Activated T-helper 17 cell treated with anti-CD3 and anti-CD28 coated beads, Interleukin-2, amount 50 U/mL, for 72 hours (primary cell): ENCODE data around the gene MRTO4. TPM values are rescaled to one million over a fixed set of nuclear protein-coding genes. Genes with fewer than 3 reads are reported as not detected.
"Not testable (repeated sequence)": the region's sequence is repeated elsewhere in the genome, so short reads cannot be mapped to it uniquely, and the experiment has no call there.

ENCODE experiments used
- ATAC-seq: fragments of 150-1000 bp; cut with Tn5 transposase; replicated peaks from 2 replicates; pipeline ENCODE4 v1.10.0; 2021; ENCODE audit warnings: mild to moderate bottlenecking, moderate library complexity
- H3K27ac Mint-ChIP-seq: one replicate; pipeline ENCODE4 v1.8.0; 2022; ENCODE audit warnings: mixed read lengths
- H3K27me3 Mint-ChIP-seq: one replicate; pipeline ENCODE4 v1.8.0; 2022; ENCODE audit warnings: mixed read lengths
- H3K36me3 Mint-ChIP-seq: one replicate; pipeline ENCODE4 v1.8.0; 2022; ENCODE audit warnings: low read depth, mild to moderate bottlenecking, mixed read lengths
- H3K4me1 Mint-ChIP-seq: one replicate; pipeline ENCODE4 v1.8.0; 2022; ENCODE audit warnings: mixed read lengths
- H3K4me3 Mint-ChIP-seq: one replicate; pipeline ENCODE4 v1.8.0; 2022; ENCODE audit warnings: mild to moderate bottlenecking, mixed read lengths
- H3K9me3 Mint-ChIP-seq: one replicate; pipeline ENCODE4 v1.8.0; 2022; ENCODE audit warnings: mixed read lengths
- total RNA-seq, 2 donors: library from RNA; stranded (reverse); gene quantifications; one replicate each; pipeline ENCODE4 v1.2.3, GENCODE V29; 2022

MRTO4 gene
- total RNA-seq, 2 donors from 2014 or later = 59.3 to 113 TPM

DNA sequence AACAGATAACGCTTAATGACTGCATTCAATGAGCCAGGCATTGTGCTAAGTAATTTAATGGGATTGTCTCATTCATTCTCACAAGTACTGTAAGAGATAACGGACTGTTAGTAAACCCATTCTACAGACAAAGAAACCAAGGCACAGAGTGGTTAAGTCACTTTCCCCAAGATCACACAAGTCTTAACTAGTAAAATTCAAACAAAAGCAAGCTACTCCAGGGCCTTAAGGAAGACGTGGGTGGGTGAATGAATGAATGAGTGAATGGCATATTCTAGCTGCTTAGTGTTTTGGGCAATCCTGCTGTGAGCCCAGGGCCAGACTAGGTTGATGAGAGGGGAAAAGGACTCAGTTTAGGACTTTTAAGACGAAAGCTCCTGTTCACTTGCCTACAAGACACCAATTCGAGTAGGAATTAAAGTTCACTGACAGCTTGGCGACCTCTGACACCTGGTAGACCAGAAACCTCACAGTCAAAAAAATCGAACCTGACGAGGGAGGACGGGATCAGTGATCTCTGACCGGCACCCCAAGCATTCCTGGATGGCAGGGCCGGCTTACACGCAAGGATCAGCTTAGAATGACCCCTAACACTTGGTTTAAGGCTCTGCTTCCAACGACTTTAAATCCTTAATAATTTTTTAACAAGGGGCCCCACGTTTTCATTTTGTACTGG lies 838 bp upstream of the MRTO4 start:
- H3K4me1 Mint-ChIP-seq = peaks cover 22% of the 10 kb centered on the region
- no peaks in the 10 kb centered on the region for H3K9me3 Mint-ChIP-seq
- H3K27ac Mint-ChIP-seq = peak overlapping the region; percentile 97
- peaks cover 72% of the 10 kb centered on the region for H3K36me3 Mint-ChIP-seq
- no peak for ATAC-seq
- H3K4me3 Mint-ChIP-seq = peak overlapping the region; percentile 96
- no peaks in the 10 kb centered on the region for H3K27me3 Mint-ChIP-seq

DNA sequence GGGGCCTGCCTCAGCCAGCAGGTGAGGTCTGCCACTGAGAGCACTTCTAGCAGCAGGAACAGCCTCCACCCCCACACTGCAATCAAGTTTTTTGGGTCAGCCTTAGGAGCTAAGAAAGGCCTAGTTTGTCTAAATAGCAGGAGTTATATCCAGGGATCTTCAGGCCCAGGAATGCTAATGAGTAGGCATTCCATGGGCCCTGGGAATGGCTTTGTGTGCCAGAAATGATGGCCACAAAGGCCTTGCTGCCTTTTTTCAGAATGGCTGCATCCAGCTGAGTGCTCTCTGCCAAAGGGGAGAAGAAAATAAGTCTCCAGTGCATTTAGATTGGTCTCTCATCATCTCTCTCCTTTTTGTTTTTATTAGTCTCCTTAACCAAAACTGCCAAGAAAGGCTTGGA lies 2.8 kb downstream of the MRTO4 start:
- Mint-ChIP-seq H3K9me3 (no peaks in the 10 kb centered on the region), H3K4me3 (peak overlapping the region; percentile 96), H3K27ac (peak overlapping the region; percentile 97), H3K27me3 (no peaks in the 10 kb centered on the region), H3K4me1 (peaks cover 38% of the 10 kb centered on the region), H3K36me3 (peaks cover 94% of the 10 kb centered on the region)
- no peak for ATAC-seq

DNA sequence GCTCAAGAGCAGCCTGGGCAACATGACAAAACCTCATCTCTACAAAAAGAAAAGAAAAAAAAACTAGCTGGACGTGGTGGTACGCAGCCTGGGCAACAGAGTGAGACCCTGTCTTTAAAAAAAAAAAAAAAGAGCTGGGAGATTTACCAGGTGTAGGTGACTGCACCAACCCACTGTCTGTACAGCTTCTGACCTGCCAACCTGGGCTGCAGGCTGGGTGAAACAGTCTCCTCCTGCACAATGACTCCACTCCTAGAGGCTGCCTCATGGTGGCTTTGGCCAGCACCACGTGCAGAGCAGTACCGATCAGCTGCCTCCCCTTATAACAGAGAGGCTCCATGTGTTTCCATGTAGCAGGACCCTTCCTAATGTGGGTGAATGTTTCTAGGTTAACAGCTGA lies 3.7 kb downstream of the MRTO4 start:
- Mint-ChIP-seq H3K9me3 (no peaks in the 10 kb centered on the region), H3K27ac (peak overlapping the region; percentile 97), H3K4me3 (peak overlapping the region; percentile 96), H3K4me1 (peaks cover 36% of the 10 kb centered on the region), H3K36me3 (peaks cover 99% of the 10 kb centered on the region), H3K27me3 (no peaks in the 10 kb centered on the region)
- ATAC-seq = no peak

DNA sequence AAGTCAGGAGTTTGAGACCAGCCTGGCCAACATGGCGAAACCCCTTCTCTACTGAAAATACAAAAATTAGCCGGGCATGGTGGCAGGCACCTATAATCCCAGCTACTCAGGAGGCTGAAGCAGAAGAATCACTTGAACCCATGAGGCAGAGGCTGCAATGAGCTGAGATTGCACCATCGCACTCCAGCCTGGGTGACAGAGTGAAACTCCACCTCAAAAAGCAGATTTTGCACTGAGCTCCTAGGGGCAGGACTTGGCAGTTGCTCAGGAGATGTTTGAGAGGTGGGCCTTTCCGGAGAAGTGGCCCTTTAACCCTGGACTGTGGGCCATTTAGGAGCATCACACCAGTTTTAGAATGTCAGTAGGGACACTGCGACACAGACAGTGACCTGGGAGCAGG lies 4.7 kb downstream of the MRTO4 start:
- H3K36me3 Mint-ChIP-seq = peaks cover 99% of the 10 kb centered on the region
- H3K27me3 Mint-ChIP-seq, H3K9me3 Mint-ChIP-seq, ATAC-seq: not testable (repeated sequence)
- peak overlapping the region; percentile 96 for H3K4me3 Mint-ChIP-seq
- peak overlapping the region; percentile 94 for H3K27ac Mint-ChIP-seq
- H3K4me1 Mint-ChIP-seq = peaks cover 30% of the 10 kb centered on the region

DNA sequence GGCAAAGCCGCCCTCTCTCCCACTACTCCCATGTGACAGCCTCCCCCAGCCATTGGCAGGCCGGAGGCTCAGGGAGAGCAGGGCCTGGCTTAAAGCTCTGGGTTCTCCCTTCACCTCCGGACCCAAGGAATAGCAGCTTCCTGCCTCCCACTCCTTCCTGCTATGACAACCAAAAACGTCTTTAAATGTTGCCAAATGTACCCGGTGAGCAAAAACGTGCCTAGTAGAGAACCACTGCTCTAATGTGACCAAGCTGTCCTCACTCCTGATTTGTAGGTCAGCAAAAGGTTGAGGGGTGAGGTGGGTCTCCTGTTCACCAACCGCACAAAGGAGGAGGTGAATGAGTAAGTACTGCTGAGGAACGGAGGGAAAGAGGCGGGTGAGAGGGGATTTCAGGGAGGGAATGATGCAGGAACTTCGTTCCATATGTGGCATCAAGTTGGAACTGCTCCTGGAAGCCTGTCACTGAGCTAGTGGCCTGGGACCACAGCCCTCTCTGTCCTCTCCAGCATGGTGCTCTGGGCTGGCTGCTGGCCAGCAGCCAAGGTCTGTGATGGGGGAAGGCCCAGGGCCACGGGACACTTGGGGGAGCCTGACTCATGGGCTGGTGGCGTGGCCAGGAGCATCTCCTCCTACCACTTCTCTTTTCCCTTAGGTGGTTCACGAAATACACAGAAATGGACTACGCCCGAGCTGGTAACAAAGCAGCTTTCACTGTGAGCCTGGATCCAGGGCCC lies 5.7 kb downstream of the MRTO4 start:
- H3K4me3 Mint-ChIP-seq = peak overlapping the region; percentile 96
- peak; percentile 89 for ATAC-seq
- no peaks in the 10 kb centered on the region for H3K9me3 Mint-ChIP-seq
- H3K27ac Mint-ChIP-seq = peak overlapping the region; percentile 94
- peaks cover 91% of the 10 kb centered on the region for H3K36me3 Mint-ChIP-seq
- peaks cover 30% of the 10 kb centered on the region for H3K4me1 Mint-ChIP-seq
- no peaks in the 10 kb centered on the region for H3K27me3 Mint-ChIP-seq

DNA sequence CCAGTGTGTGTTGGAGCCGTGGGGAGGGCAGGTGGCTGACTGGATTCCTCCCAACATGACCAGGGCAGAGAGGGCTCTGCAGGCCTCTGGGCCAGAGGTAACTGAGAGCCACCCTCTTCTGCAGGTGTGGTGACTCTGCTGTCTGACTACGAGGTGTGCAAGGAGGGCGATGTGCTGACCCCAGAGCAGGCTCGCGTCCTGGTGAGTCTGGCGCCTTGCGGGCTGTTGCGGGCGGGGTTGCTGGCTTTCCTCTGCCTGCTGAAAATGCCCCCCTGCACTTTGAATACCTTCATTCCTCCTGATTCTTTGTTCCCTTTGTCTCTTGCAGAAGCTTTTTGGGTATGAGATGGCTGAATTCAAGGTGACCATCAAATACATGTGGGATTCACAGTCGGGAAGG lies 6.7 kb downstream of the MRTO4 start:
- H3K4me1 Mint-ChIP-seq = peaks cover 24% of the 10 kb centered on the region
- peak overlapping the region; percentile 96 for H3K4me3 Mint-ChIP-seq
- peak overlapping the region; percentile 94 for H3K27ac Mint-ChIP-seq
- no peak for ATAC-seq
- H3K27me3 Mint-ChIP-seq = no peaks in the 10 kb centered on the region
- H3K9me3 Mint-ChIP-seq = no peaks in the 10 kb centered on the region
- H3K36me3 Mint-ChIP-seq = peaks cover 81% of the 10 kb centered on the region

DNA sequence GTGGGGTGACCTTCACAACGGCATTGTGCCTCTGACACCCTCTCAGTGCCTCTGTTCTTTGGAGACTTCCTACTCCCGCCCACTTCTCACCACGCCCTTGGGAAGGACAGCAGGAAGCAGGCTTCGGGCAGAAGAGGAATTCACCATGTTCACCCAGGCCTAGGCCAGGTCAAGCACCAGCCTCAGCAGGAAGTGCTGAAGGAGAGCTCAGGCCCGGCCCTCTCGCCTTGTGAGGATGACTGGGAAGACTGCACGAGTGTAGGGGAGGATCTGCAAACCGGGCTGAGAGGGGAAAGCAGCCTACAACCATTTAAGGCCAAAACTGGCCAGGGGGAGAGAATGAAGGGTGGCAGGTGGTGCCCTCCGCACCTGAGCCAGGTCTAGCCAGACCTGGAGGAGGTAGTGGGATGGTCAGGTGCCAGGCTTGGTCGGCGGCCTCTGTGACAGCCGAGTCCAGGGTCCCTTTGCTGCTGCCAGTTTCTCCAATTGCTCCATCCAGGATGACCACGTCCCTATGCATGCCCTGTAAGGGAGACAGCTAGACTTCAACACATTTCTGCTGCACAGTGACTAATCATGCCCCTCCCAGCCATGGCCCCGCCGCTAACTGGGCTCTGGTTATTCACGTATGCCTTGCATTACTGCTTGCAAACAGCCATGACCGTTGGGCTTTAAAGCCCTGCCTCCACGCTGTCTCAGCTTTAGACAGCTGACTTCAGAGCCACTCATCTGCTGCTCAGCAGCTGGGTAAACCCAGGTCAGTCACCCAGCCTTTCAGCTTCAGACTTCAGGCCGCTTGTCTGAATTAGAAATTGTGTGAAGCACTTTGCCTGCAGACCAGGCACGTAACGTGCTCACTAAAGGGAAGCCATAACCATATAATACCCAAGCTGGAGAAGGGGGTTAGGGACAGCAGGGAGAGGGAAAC lies 8.9 kb downstream of the MRTO4 start:
- Mint-ChIP-seq H3K4me1 (peaks cover 19% of the 10 kb centered on the region), H3K36me3 (peaks cover 60% of the 10 kb centered on the region), H3K27ac (peak overlapping the region; percentile 10), H3K9me3 (no peaks in the 10 kb centered on the region), H3K4me3 (no peak overlapping the region), H3K27me3 (no peaks in the 10 kb centered on the region)
- no peak for ATAC-seq

DNA sequence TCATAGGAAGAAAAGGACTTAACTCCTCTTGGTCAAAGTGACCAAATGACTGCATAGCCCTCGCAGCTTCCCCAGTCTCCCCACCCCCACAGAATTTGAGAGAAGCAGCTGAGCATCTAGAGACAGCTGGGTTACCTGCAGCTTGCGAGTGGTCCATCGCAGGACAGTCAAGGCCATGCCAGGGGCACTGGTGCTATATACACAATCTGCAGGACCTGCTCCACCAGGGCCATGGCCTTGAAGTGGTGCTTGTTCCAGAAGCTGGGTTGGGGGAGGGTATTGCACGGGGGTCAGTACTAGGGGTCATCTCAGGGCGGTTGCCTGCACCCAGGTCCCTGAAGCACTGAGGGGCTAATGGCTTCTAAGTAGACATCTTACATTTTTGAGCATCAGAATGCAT lies 10.4 kb downstream of the MRTO4 start:
- no peaks in the 10 kb centered on the region for H3K9me3 Mint-ChIP-seq
- no peak for ATAC-seq
- no peak overlapping the region for H3K4me3 Mint-ChIP-seq
- H3K27me3 Mint-ChIP-seq = no peaks in the 10 kb centered on the region
- H3K36me3 Mint-ChIP-seq = peaks cover 44% of the 10 kb centered on the region
- H3K4me1 Mint-ChIP-seq = peaks cover 7% of the 10 kb centered on the region
- no peak overlapping the region for H3K27ac Mint-ChIP-seq

DNA sequence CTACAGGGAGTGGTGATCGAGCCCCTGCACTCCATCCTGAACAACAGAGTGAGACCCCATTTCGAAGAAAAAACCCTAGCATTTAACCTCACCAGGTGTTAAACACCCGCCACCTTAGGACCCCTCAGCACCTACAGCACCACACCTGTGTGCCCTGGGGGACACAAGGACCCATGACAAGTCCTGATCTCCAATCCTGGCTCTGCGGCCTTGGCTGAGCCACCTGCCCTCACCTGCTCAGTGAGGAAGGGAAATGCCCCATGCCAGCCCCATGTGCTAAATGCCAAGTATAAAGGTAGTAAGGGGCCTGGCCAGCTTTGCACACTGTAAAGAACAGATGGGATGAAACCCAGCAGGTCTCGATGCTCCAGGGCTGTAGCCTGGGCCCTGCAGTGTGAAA lies 11.1 kb downstream of the MRTO4 start:
- Mint-ChIP-seq H3K27me3 (no peaks in the 10 kb centered on the region), H3K4me3 (no peak overlapping the region), H3K9me3 (no peaks in the 10 kb centered on the region)

DNA sequence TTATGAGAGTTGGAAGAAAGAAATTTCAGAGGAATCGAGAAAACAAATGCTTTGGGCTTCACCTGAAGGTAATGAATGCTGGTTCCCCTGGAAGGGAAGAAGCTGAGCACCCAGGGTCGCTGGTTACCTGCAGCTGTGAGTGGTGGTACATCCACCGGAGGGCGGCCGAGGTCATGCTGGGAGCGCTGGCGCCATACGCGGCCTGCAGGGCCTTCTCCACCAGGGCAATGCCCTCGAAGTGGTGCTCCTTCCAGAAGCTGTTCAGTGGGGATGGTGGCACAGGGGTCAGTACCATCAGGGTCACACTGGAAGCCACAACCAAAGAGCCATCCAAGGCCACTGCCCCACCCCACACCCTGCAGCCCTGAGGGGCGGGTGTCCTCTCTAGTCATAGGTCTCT lies 16.8 kb downstream of the MRTO4 start:
- no peaks in the 10 kb centered on the region for H3K4me1 Mint-ChIP-seq
- ATAC-seq = no peak
- H3K4me3 Mint-ChIP-seq = no peak overlapping the region
- H3K36me3 Mint-ChIP-seq = peaks cover 6% of the 10 kb centered on the region
- H3K27me3 Mint-ChIP-seq = peaks cover 10% of the 10 kb centered on the region
- H3K27ac Mint-ChIP-seq = no peak overlapping the region
- H3K9me3 Mint-ChIP-seq = no peaks in the 10 kb centered on the region

More for the DNA sequence above, 11.1 kb downstream of the MRTO4 start:
- Mint-ChIP-seq H3K4me1 (peaks cover under 1% of the 10 kb centered on the region), H3K36me3 (peaks cover 37% of the 10 kb centered on the region), H3K27ac (no peak overlapping the region)
- no peak for ATAC-seq

DNA sequence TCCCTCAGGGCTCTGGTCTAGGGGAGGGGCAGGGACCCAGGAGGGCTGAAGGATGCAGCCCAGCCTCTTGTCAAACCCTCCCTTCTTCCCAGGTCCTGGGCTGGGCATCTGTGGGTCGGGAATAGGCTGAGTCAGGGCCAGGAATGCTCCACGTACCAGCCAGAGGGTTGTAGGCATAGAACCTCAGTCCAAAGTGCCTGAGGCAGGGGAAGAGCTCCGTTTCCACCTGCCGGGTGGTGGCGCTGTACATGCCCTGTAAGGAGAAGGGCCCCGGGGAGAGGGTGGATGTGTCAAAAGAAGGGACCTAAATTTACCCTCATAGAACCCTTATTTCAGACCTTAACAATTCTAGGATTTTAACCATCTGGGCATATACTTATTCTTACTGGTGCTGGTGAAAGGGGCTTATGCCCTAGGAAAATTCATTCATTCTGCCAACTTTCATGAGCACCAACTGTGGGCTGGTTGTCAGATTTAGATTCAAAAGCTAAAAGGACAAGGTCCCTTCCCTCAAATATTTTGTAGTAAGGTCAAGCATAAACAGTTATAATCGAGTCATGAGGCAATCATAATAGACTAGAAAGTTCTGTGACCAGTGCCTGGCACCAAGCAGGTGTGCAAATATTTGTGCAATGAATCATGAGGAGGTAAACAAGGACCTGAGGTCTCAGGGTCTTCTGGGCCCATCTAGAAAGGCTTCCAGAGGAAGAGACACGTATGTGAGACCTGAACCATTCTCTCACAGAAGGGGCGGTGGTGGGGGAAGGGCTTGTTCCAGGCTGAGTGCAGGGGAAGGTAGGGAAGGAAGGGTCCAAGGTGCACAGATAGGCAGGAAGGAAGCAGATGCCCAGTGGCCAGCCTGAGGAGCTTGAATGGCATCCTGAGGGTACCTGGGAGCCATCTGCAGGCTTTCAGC lies 18.1 kb downstream of the MRTO4 start:
- ATAC-seq, H3K36me3 Mint-ChIP-seq, H3K4me3 Mint-ChIP-seq, H3K4me1 Mint-ChIP-seq, H3K9me3 Mint-ChIP-seq, H3K27ac Mint-ChIP-seq: not testable (repeated sequence)
- peaks cover 11% of the 10 kb centered on the region for H3K27me3 Mint-ChIP-seq

DNA sequence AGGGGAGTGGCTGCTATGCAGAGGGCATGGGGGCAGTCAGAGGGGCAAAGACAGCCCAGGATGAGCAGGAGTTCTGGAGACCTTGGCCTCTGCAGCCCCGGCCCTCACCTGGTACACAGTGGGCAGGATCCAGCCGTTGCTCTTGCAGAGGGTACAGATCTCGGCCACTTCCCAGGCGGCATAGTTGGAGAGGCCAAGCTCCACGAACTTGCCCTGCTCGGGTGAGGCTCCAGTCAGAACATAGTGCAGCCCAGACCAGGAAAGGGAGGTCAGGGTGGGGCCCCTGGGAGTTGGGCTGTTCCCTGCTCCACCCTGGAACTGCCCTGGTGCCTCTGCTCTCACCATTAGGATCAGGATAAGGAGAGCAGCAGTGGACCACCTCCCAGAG lies 18.7 kb downstream of the MRTO4 start:
- peaks cover 11% of the 10 kb centered on the region for H3K27me3 Mint-ChIP-seq
- H3K9me3 Mint-ChIP-seq, ATAC-seq, H3K36me3 Mint-ChIP-seq, H3K27ac Mint-ChIP-seq, H3K4me3 Mint-ChIP-seq, H3K4me1 Mint-ChIP-seq: not testable (repeated sequence)

DNA sequence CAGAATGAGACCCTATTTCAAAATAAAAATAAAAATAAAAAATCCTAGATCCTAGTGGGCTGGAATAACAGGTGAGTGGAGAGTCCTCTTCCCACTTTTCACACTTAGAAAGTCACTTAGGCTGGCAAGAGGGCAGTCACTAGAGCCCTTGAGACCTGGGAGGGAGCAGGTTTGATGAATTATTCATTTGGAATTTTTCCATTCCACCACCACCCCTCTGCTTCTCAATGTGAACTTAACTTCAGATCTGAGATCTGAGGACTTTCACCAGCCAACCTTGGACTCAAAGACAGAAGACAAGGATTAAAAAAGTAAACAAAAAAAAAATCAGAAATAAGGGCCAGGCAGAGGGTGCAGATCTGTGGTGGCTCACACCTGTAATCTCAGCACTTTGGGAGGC lies 20.5 kb downstream of the MRTO4 start:
- H3K27ac Mint-ChIP-seq = no peak overlapping the region
- H3K4me1 Mint-ChIP-seq = no peaks in the 10 kb centered on the region
- H3K4me3 Mint-ChIP-seq = no peak overlapping the region
- ATAC-seq = no peak
- H3K9me3 Mint-ChIP-seq = peaks cover 3% of the 10 kb centered on the region
- H3K27me3 Mint-ChIP-seq = peaks cover 11% of the 10 kb centered on the region
- H3K36me3 Mint-ChIP-seq = peaks cover 6% of the 10 kb centered on the region
